H9 (cell line): Measurements from ENCODE around the gene MARCHF3. TPM values are rescaled to one million over a fixed set of nuclear protein-coding genes. Genes with fewer than 3 reads are reported as not detected.

Experiments used
- DNase-seq: peaks from one replicate; pipeline ENCODE4 v3.0.0-alpha.2; 2017
- H2AFZ ChIP-seq: one replicate; pipeline ENCODE4 v1.6.1; 2013; ENCODE audit warnings: mild to moderate bottlenecking, low read length, control low read depth, moderate library complexity
- H2AK5ac ChIP-seq: 2 replicates; pipeline ENCODE4 v1.6.1; 2013; ENCODE audit warnings: low read length, control low read depth, mixed read lengths; ENCODE audit not compliant: insufficient read length
- H2BK120ac ChIP-seq: one replicate; pipeline ENCODE4 v1.6.1; 2013; ENCODE audit warnings: low read depth, mild to moderate bottlenecking, low read length, control low read depth, inconsistent platforms; ENCODE audit not compliant: poor library complexity, severe bottlenecking
- H2BK12ac ChIP-seq: 2 replicates; pipeline ENCODE4 v1.6.1; 2013; ENCODE audit warnings: low read length, control low read depth, mixed read lengths, low read depth; ENCODE audit not compliant: insufficient read length
- H2BK15ac ChIP-seq: 2 replicates; pipeline ENCODE4 v1.6.1; 2013; ENCODE audit warnings: low read depth, low read length, control low read depth
- H2BK20ac ChIP-seq: one replicate; pipeline ENCODE4 v1.6.1; 2013; ENCODE audit warnings: low read depth, mild to moderate bottlenecking, low read length, control low read depth, inconsistent platforms; ENCODE audit not compliant: poor library complexity, severe bottlenecking
- H2BK5ac ChIP-seq: 2 replicates; pipeline ENCODE4 v1.6.1; 2013; ENCODE audit warnings: low read length, control low read depth, mixed read lengths; ENCODE audit not compliant: insufficient read length
- H3K14ac ChIP-seq: 2 replicates; pipeline ENCODE4 v1.6.1; 2013; ENCODE audit warnings: low read length, control low read depth; ENCODE audit not compliant: insufficient read depth
- H3K18ac ChIP-seq: 2 replicates; pipeline ENCODE4 v1.6.1; 2013; ENCODE audit warnings: low read depth, mild to moderate bottlenecking, mixed read lengths, low read length, control low read depth; ENCODE audit not compliant: insufficient read length
- H3K23ac ChIP-seq: 2 replicates; pipeline ENCODE4 v1.6.1; 2013; ENCODE audit warnings: low read length, control low read depth, mixed read lengths, low read depth; ENCODE audit not compliant: insufficient read length
- H3K23me2 ChIP-seq: 2 replicates; pipeline ENCODE4 v1.6.1; 2013; ENCODE audit warnings: low read depth, mild to moderate bottlenecking, mixed read lengths, low read length, control low read depth; ENCODE audit not compliant: insufficient read length, poor library complexity, severe bottlenecking
- H3K27ac ChIP-seq: 2 replicates; pipeline ENCODE4 v1.5.1; 2013; ENCODE audit warnings: low read length, control low read depth, mixed read lengths, low read depth; ENCODE audit not compliant: insufficient read length
- H3K27me3 ChIP-seq: 2 replicates; pipeline ENCODE4 v1.6.1; 2013; ENCODE audit warnings: low read length, control low read depth, inconsistent platforms; ENCODE audit not compliant: insufficient read depth
- H3K4ac ChIP-seq: 2 replicates; pipeline ENCODE4 v1.6.1; 2013; ENCODE audit warnings: low read depth, mild to moderate bottlenecking, control low read depth, inconsistent platforms, low read length, moderate library complexity
- H3K4me1 ChIP-seq: 2 replicates; pipeline ENCODE4 v1.6.1; 2013; ENCODE audit warnings: low read length, control low read depth, inconsistent platforms; ENCODE audit not compliant: insufficient read depth
- H3K4me2 ChIP-seq: 2 replicates; pipeline ENCODE4 v1.6.1; 2013; ENCODE audit warnings: low read length, control low read depth, mixed read lengths; ENCODE audit not compliant: insufficient read length, insufficient read depth
- H3K56ac ChIP-seq: 2 replicates; pipeline ENCODE4 v1.6.1; 2013; ENCODE audit warnings: low read depth, mild to moderate bottlenecking, mixed read lengths, low read length, control low read depth; ENCODE audit not compliant: insufficient read length
- H3K79me1 ChIP-seq: 2 replicates; pipeline ENCODE4 v1.6.1; 2013; ENCODE audit warnings: low read depth, mild to moderate bottlenecking, moderate library complexity, low read length, control low read depth, inconsistent platforms; ENCODE audit not compliant: insufficient read depth, poor library complexity, severe bottlenecking
- H3K79me2 ChIP-seq: 2 replicates; pipeline ENCODE4 v1.6.1; 2013; ENCODE audit warnings: low read length, control low read depth, inconsistent platforms; ENCODE audit not compliant: insufficient read depth
- H3K9ac ChIP-seq: 2 replicates; pipeline ENCODE4 v1.6.1; 2013; ENCODE audit warnings: low read length, control low read depth, mixed read lengths; ENCODE audit not compliant: insufficient read length; ENCODE audit errors: extremely low read depth
- H3K9me3 ChIP-seq: one replicate; pipeline ENCODE4 v1.6.1; 2013; ENCODE audit warnings: low read depth, low read length, inconsistent platforms; ENCODE audit not compliant: control insufficient read depth
- H3T11ph ChIP-seq: one replicate; pipeline ENCODE4 v1.6.1; 2013; ENCODE audit warnings: mild to moderate bottlenecking, low read length, control low read depth, inconsistent platforms
- H4K20me1 ChIP-seq: one replicate; pipeline ENCODE4 v1.6.1; 2013; ENCODE audit not compliant: control insufficient read depth, insufficient read length, insufficient read depth
- H4K5ac ChIP-seq: 2 replicates; pipeline ENCODE4 v1.6.1; 2013; ENCODE audit warnings: low read depth, mild to moderate bottlenecking, mixed read lengths, low read length, control low read depth; ENCODE audit not compliant: insufficient read length
- H4K8ac ChIP-seq: replicated peaks from 2 replicates; pipeline ENCODE4 v1.6.1; 2013; ENCODE audit warnings: low read length, control low read depth, mixed read lengths, low read depth; ENCODE audit not compliant: insufficient read length
- H4K91ac ChIP-seq: 2 replicates; pipeline ENCODE4 v1.6.1; 2013; ENCODE audit warnings: low read depth, mild to moderate bottlenecking, moderate library complexity, mixed read lengths, low read length, control low read depth; ENCODE audit not compliant: insufficient read length
- H3K27ac Mint-ChIP-seq, 3 experiments: 2 replicates in 2 of 3; 3 replicates in 1 of 3; pipeline ENCODE4 v1.8.0; 2020 to 2021; ENCODE audit warnings: mixed read lengths in 3 of 3, mild to moderate bottlenecking in 1 of 3, moderate library complexity in 1 of 3
- H3K27me3 Mint-ChIP-seq: 2 replicates; pipeline ENCODE4 v1.8.0; 2021; ENCODE audit warnings: low read depth, mild to moderate bottlenecking, moderate library complexity, mixed read lengths
- H3K36me3 Mint-ChIP-seq, 3 experiments: 2 replicates in 2 of 3; 3 replicates in 1 of 3; pipeline ENCODE4 v1.8.0; 2020 to 2021; ENCODE audit warnings: low read depth in 3 of 3, mixed read lengths in 3 of 3; ENCODE audit not compliant: insufficient read depth in 1 of 3
- H3K4me1 Mint-ChIP-seq, 2 experiments: 2 replicates each; pipeline ENCODE4 v1.8.0; 2020; ENCODE audit warnings: mixed read lengths in 2 of 2
- H3K4me3 Mint-ChIP-seq, 2 experiments: 2 replicates in 1 of 2; 3 replicates in 1 of 2; pipeline ENCODE4 v1.8.0; 2020 to 2021; ENCODE audit warnings: mild to moderate bottlenecking in 2 of 2, mixed read lengths in 2 of 2, moderate library complexity in 1 of 2
- H3K9me3 Mint-ChIP-seq, 2 experiments: 2 replicates in 1 of 2; 3 replicates in 1 of 2; pipeline ENCODE4 v1.8.0; 2020; ENCODE audit warnings: mild to moderate bottlenecking in 2 of 2, mixed read lengths in 2 of 2, moderate library complexity in 1 of 2
- CTCF ChIP-seq: fragments of 200-600 bp; sonication (generic); conservative IDR thresholded peaks from 3 replicates; pipeline ENCODE4 v1.8.0; 2021; ENCODE audit warnings: antibody characterized with exemption, mild to moderate bottlenecking
- WGBS: extraction: QIAGEN DNeasy Blood & Tissue Kit; methylation state at CpG from one replicate; pipeline ENCODE4 v1.1.7; 2013; ENCODE audit warnings: missing lambda C conversion rate, low lambda C conversion rate, mixed read lengths; ENCODE audit not compliant: insufficient read length; ENCODE audit errors: extremely low coverage; 5-methylcytosine and 5-hydroxymethylcytosine counted together
- total RNA-seq: library from RNA; stranded (reverse); gene quantifications from 2 replicates; pipeline ENCODE4 v1.2.1, GENCODE V29; 2021

The MARCHF3 gene
- total RNA-seq, 1 experiment from 2014 or later, result 17.7 TPM

GRCh38 chr5:127014573-127014972 is 15.8 kb downstream of the MARCHF3 start:
- H3K4me2 ChIP-seq, result no peak overlapping the region
- no peaks in the 10 kb centered on the region for H3K23me2 ChIP-seq
- no peaks in the 10 kb centered on the region for H3K27me3 Mint-ChIP-seq
- no peak overlapping the region for H3K27ac Mint-ChIP-seq
- peaks cover 6 to 8% of the 10 kb centered on the region in 2 experiments for H3K4me1 Mint-ChIP-seq
- no peak overlapping the region for H3T11ph ChIP-seq
- H3K9me3 Mint-ChIP-seq, result peaks cover 0 to 2% of the 10 kb centered on the region in 2 experiments; a peak in 1 of 5 replicates
- H3K27me3 ChIP-seq, result no peaks in the 10 kb centered on the region
- H3K4ac ChIP-seq, result no peak overlapping the region
- H3K9ac ChIP-seq, result no peak overlapping the region
- H3K4me1 ChIP-seq, result no peaks in the 10 kb centered on the region
- no peak overlapping the region for H2BK120ac ChIP-seq
- H3K27ac ChIP-seq, result no peak overlapping the region
- no peaks in the 10 kb centered on the region for H4K20me1 ChIP-seq
- H2BK20ac ChIP-seq, result no peak overlapping the region
- no peak overlapping the region for H3K23ac ChIP-seq
- H2BK12ac ChIP-seq, result no peak overlapping the region
- H3K9me3 ChIP-seq, result no peaks in the 10 kb centered on the region
- no CpG with 5 or more reads among the region's 1 CpG for WGBS
- H4K91ac ChIP-seq, result no peak overlapping the region
- no peaks in the 10 kb centered on the region; a peak in 3 of 7 replicates for H3K36me3 Mint-ChIP-seq
- H3K4me3 Mint-ChIP-seq, result no peak overlapping the region
- DNase-seq, result no peak
- H2AK5ac ChIP-seq, result no peak overlapping the region
- no peaks in the 10 kb centered on the region for H3K79me2 ChIP-seq
- no peak overlapping the region for H4K8ac ChIP-seq
- H3K56ac ChIP-seq, result no peak overlapping the region
- H2BK5ac ChIP-seq, result no peak overlapping the region
- H3K79me1 ChIP-seq, result no peaks in the 10 kb centered on the region
- TF ChIP-seq CTCF, result no peak
- no peak overlapping the region for H4K5ac ChIP-seq
- no peak overlapping the region for H2AFZ ChIP-seq
- H3K18ac ChIP-seq, result no peak overlapping the region
- H2BK15ac ChIP-seq, result no peak overlapping the region
- H3K14ac ChIP-seq, result no peak overlapping the region
